Measurements from ENCODE around the gene KCNG1.

- TF ChIP-seq CTCF (IDR thresholded peaks at IDR 0.05), result no peak
- TF ChIP-seq POLR2A (IDR thresholded peaks at IDR 0.05), result no peak
These were observed 37.0 kb upstream of the KCNG1 start for GRCh38 chr20:51059862-51060261.

Data from lower leg skin (tissue), 3 donors.